ENCODE measurements around the gene NPY2R.

NPY2R gene

GRCh38 chr4:155208258-155209054, at the start of gene NPY2R:
TSS of gene NPY2R (plus strand) at chr4:155208636. CDS start at chr4:155213940, 5,304 bp downstream.
- DNase-seq, result no peak

- no peak for DNase-seq
Measured at GRCh38 chr4:155161357-155161756, 47.1 kb upstream of the NPY2R start.

GRCh38 chr4:155164718-155165117, 43.7 kb upstream of the NPY2R start:
- DNase-seq, result no peak

- DNase-seq, result no peak
Measured at GRCh38 chr4:155170569-155170968, 37.9 kb upstream of the NPY2R start.

- no peak for DNase-seq
Measured at GRCh38 chr4:155173371-155173770, 35.1 kb upstream of the NPY2R start.

GRCh38 chr4:155174668-155175067, 33.8 kb upstream of the NPY2R start:
- DNase-seq, result no peak

GRCh38 chr4:155179216-155179615, 29.2 kb upstream of the NPY2R start:
- DNase-seq, result no peak

- DNase-seq, result no peak
Measured at GRCh38 chr4:155186972-155187371, 21.5 kb upstream of the NPY2R start.

- no peak for DNase-seq
Measured at GRCh38 chr4:155187989-155188388, 20.4 kb upstream of the NPY2R start.

- no peak for DNase-seq
Measured at GRCh38 chr4:155190099-155190498, 18.3 kb upstream of the NPY2R start.

- DNase-seq, result no peak
Measured at GRCh38 chr4:155197757-155198156, 10.7 kb upstream of the NPY2R start.

GRCh38 chr4:155207534-155208257, 740 bp upstream of the NPY2R start:
- no peak for DNase-seq

- no peak for DNase-seq
Measured at GRCh38 chr4:155220025-155220424, 11.6 kb downstream of the NPY2R start.

GRCh38 chr4:155227131-155227530, 18.7 kb downstream of the NPY2R start:
- DNase-seq, result no peak

GRCh38 chr4:155228713-155229112, 20.3 kb downstream of the NPY2R start:
- DNase-seq, result no peak

- no peak for DNase-seq
Measured at GRCh38 chr4:155232432-155232831, 24.0 kb downstream of the NPY2R start.

GRCh38 chr4:155234206-155234605, 25.8 kb downstream of the NPY2R start:
- no peak for DNase-seq

GRCh38 chr4:155237567-155237966, 29.1 kb downstream of the NPY2R start:
- DNase-seq, result no peak

GRCh38 chr4:155241225-155241624, 32.8 kb downstream of the NPY2R start:
- DNase-seq, result no peak

- no peak for DNase-seq
Measured at GRCh38 chr4:155241664-155242063, 33.2 kb downstream of the NPY2R start.

GRCh38 chr4:155245105-155245504, 36.7 kb downstream of the NPY2R start:
- no peak for DNase-seq

- no peak for DNase-seq
Measured at GRCh38 chr4:155248002-155248896, 39.8 kb downstream of the NPY2R start.

- no peak for DNase-seq
Measured at GRCh38 chr4:155249016-155249566, 40.7 kb downstream of the NPY2R start.
